NCI-H69 (cell line): ENCODE measurements around the gene PSMB2.
"Not testable (repeated sequence)": the region's sequence is repeated elsewhere in the genome, so short reads cannot be mapped to it uniquely, and the experiment has no call there.

ENCODE experiments used
- DNase-seq: peaks from one replicate; lab custom pipeline; 2025; lab: John Stamatoyannopoulos, UW

Gene PSMB2

DNA sequence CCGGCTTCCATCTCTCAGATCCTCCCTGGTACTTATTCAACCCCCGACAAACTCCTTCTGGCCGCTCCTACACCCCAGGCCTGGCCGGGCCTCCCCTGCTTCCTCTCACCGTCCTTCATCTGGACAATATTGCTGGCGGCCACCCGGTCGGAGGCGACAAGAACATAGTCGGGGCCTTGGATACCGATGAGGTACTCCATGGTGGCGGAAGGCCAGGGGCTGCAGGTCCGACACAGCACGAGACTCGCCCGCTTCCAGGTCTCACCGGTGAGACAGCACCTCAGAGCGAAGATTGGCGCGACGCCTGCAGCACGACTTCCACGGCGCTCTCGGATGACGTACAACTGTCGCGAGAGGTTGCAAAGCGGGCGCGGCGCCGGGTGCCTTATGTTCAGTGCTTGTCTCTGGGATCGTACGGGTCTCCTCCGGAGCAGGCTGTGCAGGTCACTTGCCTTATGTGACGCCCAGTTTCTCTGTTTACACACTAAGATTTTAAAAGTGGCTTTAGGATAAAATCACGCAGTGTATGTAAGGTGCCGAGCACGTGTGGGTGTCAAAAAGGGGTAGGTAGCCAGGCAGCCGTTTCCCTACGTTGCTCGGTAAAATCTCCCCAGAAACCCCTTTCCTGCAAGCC is at the start of gene PSMB2:
Gene PSMB2, minus strand, starts transcription at position 294 of the 634 bp plus-strand sequence. Its CDS starts 94 bp downstream, at position 200.
- peak; percentile 94 for DNase-seq

GRCh38 chr1:35691080-35691479 is 49.8 kb upstream of the PSMB2 start:
- DNase-seq: peak; percentile 88

GRCh38 chr1:35690103-35690502 is 48.8 kb upstream of the PSMB2 start:
- not testable (repeated sequence) for DNase-seq

DNA sequence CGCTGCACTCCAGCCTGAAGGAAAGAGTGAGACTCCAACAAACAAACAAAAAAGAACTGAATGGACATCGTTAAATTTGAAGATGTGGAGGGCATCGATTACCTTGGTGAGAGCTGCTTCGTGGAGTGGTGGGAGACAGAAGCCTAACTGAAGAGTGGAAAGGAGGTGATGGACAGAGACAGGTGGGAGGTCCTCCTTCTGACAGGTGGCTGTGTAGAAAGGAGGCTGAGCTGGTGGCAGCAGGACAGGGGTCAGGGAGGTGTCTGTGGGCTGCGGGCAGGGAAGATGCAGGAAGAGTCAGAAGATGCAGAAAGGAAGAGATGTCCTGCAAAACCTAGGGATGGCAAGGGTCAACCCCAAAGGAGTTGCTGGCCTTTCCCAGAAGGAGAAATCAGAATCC is 46.8 kb upstream of the PSMB2 start:
- no peak for DNase-seq

- no peak for DNase-seq
These were observed 41.7 kb upstream of the PSMB2 start for GRCh38 chr1:35683012-35683411.

DNA sequence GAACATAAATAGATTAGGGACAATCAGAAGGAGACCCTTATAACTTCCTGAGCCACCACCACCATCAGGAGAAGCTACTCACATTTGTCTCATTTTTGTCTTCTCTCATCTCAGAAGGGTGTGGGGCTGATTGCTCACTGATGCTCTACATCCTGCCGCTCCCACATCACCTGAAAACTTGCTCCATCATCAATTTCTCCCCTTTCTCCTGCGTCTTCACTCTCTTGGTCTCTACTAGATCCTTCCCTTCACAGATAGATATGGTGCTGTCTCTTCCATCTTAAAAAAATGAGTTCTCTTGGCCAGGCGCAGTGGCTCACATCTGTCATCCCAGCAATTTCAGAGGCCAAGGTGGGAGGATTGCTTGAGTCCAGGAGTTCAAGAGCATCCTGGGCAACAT is 38.9 kb upstream of the PSMB2 start:
- DNase-seq: no peak

GRCh38 chr1:35675773-35676172 is 34.4 kb upstream of the PSMB2 start:
- DNase-seq: peak; percentile 33

GRCh38 chr1:35674111-35674510 is 32.8 kb upstream of the PSMB2 start:
- no peak for DNase-seq

- DNase-seq: no peak
These were observed 30.8 kb upstream of the PSMB2 start for GRCh38 chr1:35672116-35672515.

GRCh38 chr1:35668506-35668905 is 27.2 kb upstream of the PSMB2 start:
- peak; percentile 33 for DNase-seq

DNA sequence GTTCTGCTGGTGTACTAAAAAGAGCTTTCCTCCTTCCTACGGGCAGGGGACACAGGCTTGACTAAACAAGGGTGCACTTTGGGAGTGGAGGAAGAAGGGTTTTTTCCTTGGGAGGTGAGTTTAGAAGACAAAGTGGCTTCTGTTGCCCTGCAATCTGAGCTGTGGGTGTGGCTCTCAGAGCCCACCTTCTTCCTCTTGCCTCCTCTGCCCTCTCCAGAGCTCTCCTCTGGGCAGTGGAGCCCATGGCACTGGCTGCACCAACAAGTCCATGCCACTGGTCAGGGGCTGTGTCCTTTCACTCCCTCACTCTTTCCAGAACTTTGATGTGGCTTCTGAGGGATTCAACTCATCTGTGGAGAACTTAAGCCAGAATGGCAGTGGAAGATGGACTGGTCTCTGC is 25.6 kb upstream of the PSMB2 start:
- no peak for DNase-seq

DNA sequence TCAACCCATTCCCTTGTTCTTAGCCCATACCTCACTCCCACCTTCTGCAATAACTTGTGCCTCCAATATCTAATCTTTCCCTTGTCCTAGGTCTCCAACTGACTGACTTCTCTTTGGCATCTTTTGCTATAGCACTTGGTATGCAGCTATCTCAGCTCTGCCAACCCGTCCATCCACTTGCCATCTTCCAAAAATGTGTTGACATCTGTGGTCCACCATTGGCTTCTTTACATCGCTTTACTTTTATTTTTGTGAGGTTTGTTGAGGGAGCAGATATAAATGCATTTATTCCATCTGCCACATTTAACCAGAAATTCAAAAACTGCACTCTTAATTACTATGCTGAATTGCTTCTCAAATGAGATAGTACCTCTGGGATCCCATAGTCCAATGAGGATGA is 24.9 kb upstream of the PSMB2 start:
- DNase-seq: no peak

GRCh38 chr1:35663434-35663833 is 22.1 kb upstream of the PSMB2 start:
- DNase-seq: no peak

DNA sequence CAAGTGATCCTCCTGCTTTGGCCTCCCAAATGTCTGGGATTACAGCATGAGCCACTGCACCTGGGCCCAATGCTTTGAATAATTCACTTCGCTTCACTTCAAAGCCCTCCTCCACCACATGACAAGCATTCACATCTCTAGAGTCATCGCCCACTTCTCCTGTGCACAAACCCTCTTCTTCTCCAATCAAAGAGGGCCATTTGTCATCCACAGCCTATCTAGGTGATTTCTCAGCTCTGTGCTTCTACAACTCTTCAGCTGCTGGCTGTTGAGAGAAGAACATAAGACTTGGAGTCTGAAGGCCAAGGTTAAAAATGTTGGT is 20.1 kb upstream of the PSMB2 start:
- no peak for DNase-seq

DNA sequence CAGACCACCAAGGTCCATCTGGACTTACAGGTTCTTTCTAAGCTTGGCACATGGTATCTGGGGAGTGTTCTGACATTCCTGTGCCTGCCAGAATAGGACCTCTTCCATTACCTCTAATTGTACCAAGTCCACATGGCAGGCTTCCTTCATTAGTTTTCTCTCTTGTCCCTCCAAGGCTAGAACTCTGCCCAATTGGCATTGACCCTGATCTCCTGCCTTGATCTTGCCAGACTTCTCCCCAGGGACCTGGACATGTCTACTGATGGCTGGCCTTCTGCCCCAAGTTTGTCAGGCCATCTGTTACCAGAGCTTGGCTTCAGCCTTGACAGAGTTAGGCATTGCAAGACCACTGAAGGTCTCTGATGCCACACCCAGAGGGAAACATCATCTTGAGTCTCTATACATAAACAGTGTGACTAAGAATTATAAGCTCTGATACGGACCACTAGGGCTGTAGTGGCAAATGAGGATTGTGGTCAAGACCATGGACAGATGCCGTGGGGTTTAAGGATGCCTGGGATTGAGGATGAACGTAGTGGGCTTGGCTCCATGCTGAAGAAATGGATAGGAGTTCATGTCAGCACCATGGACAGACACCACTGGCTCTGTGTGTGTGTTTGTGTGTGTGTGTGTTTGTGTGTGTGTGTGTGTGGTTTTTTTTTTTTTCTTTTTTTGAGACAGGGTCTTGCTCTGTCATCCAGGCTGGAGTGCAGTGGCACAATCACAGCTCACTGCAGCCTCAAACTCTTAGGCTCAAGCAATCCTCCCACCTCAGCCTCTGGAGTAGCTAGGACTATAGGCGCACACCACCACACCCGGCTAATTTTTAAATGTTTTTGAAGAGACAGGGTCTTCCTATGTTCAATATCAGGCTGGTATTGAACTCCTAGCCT is 19.5 kb upstream of the PSMB2 start:
- DNase-seq: no peak

GRCh38 chr1:35659589-35659988 is 18.3 kb upstream of the PSMB2 start:
- DNase-seq: no peak

DNA sequence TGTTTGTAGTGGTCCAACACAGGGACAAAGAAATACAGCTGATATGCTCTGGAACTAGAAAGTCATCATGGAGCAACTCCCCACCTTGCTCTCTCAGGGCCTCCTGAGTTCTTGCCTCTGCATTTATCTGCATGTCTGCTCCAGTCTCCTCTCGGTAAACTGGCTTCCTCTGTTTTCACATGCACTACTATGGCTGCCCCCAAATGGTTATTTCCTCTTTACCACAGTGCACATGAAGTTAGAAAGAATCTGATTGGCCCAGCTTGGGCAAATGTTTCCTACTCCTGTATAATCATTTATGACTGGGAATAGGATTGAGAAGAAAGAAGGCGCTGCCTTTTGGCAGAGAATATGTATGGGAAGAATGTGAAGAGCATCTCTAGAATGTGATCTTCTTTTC is 16.5 kb upstream of the PSMB2 start:
- DNase-seq: no peak

- no peak for DNase-seq
These were observed 15.5 kb upstream of the PSMB2 start for GRCh38 chr1:35656863-35657232.

GRCh38 chr1:35656148-35656862 is 15.0 kb upstream of the PSMB2 start:
- no peak for DNase-seq

- DNase-seq: peak; percentile 3
These were observed 13.9 kb upstream of the PSMB2 start for GRCh38 chr1:35655196-35655595.

DNA sequence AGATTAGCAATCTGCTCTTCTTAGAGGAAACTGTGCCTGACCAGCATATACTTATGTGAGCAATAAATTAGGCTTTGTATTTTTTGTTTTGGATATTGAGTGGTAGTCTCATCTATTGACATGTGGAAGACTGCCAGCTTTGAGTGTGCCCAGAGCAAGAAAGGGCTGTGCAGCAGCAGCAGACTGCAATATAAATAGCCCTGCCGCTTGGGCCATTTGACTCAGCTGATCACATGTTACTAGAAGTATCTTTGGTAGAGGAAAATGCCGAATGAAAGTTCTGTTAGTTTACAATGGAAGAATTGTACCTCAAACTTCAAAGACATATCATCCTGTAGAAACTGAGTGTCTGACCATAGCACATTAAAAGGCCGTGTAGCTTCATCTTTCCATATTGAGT is 9.1 kb upstream of the PSMB2 start:
- peak; percentile 43 for DNase-seq

GRCh38 chr1:35646043-35646442 is 4.7 kb upstream of the PSMB2 start:
- peak; percentile 13 for DNase-seq

- no peak for DNase-seq
These were observed 2.9 kb upstream of the PSMB2 start for GRCh38 chr1:35644204-35644603.
